MM.1S (cell line): ENCODE data around the gene ARL15.
"Not testable (repeated sequence)": the region's sequence is repeated elsewhere in the genome, so short reads cannot be mapped to it uniquely, and the experiment has no call there.

Experiments
- DNase-seq: peaks from one replicate; pipeline ENCODE4 v3.0.0-alpha.2; 2015
- H2AFZ ChIP-seq: fragments of 300-600 bp; sonication (generic); 2 replicates; pipeline ENCODE4 v1.6.0; 2016; ENCODE audit warnings: antibody characterized with exemption, low read length
- H3F3A ChIP-seq: fragments of 300-600 bp; sonication (generic); 2 replicates; pipeline ENCODE4 v1.6.1; 2016; ENCODE audit warnings: mild to moderate bottlenecking, antibody characterized with exemption, low read length, moderate library complexity, mixed read lengths; ENCODE audit not compliant: insufficient read depth
- H3K27ac ChIP-seq: fragments of 300-600 bp; sonication (generic); 2 replicates; pipeline ENCODE4 v1.5.1; 2016; ENCODE audit warnings: mild to moderate bottlenecking, low read length
- H3K27me3 ChIP-seq: fragments of 300-600 bp; sonication (generic); replicated peaks from 2 replicates; pipeline ENCODE4 v1.6.0; 2016; ENCODE audit warnings: low read length; ENCODE audit not compliant: insufficient read depth
- H3K36me3 ChIP-seq: fragments of 300-600 bp; sonication (generic); replicated peaks from 2 replicates; pipeline ENCODE4 v1.6.1; 2016; ENCODE audit warnings: mild to moderate bottlenecking, low read length, mixed read lengths; ENCODE audit not compliant: insufficient read depth
- H3K4me1 ChIP-seq: fragments of 300-600 bp; sonication (generic); 2 replicates; pipeline ENCODE4 v1.6.1; 2016; ENCODE audit warnings: low read length, mixed read lengths
- H3K4me2 ChIP-seq: fragments of 300-600 bp; sonication (generic); 2 replicates; pipeline ENCODE4 v1.6.0; 2016; ENCODE audit warnings: low read depth, low read length
- H3K4me3 ChIP-seq: fragments of 300-600 bp; sonication (generic); 2 replicates; pipeline ENCODE4 v1.5.1; 2016; ENCODE audit warnings: low read length, mixed read lengths
- H3K79me2 ChIP-seq: fragments of 300-600 bp; sonication (generic); 2 replicates; pipeline ENCODE4 v1.6.1; 2016; ENCODE audit warnings: mixed run types, low read length, mixed read lengths
- H3K9ac ChIP-seq: fragments of 300-600 bp; sonication (generic); 2 replicates; pipeline ENCODE4 v1.6.1; 2016; ENCODE audit warnings: low read length, mixed read lengths
- H3K9me2 ChIP-seq: fragments of 300-600 bp; sonication (generic); replicated peaks from 2 replicates; pipeline ENCODE4 v1.6.1; 2016; ENCODE audit warnings: mild to moderate bottlenecking, low read length, mixed read lengths; ENCODE audit not compliant: insufficient read depth
- H3K9me3 ChIP-seq: fragments of 300-600 bp; sonication (generic); replicated peaks from 2 replicates; pipeline ENCODE4 v1.6.1; 2016; ENCODE audit warnings: mild to moderate bottlenecking, low read length, mixed read lengths; ENCODE audit not compliant: insufficient read depth
- H4K20me1 ChIP-seq: fragments of 300-600 bp; sonication (generic); 2 replicates; pipeline ENCODE4 v1.6.1; 2016; ENCODE audit warnings: mild to moderate bottlenecking, low read length, moderate library complexity, mixed read lengths; ENCODE audit not compliant: insufficient read depth
- EZH2 ChIP-seq: fragments of 300-600 bp; sonication (generic); optimal IDR thresholded peaks from 2 replicates; pipeline ENCODE3; 2017; ENCODE audit warnings: low read depth, mild to moderate bottlenecking, antibody characterized with exemption, low read length, mixed read lengths
- EZH2phosphoT487 ChIP-seq: fragments of 300-600 bp; sonication (generic); IDR thresholded peaks from 2 replicates; pipeline ENCODE4 v1.6.1; 2018; ENCODE audit warnings: antibody characterized with exemption, low read length
- TF ChIP-seq, protein P1 (sequence below): fragments of 300-600 bp; sonication (generic); IDR thresholded peaks from 2 replicates; pipeline ENCODE4 v1.5.1; 2016; ENCODE audit warnings: antibody characterized with exemption, low read length, mixed read lengths

Gene ARL15

GRCh38 chr5:54062958-54063357, 247.4 kb downstream of the ARL15 start:
- no peaks in the 10 kb centered on the region for H3K4me1 ChIP-seq
- H3K9me2 ChIP-seq = no peaks in the 10 kb centered on the region
- no peaks in the 10 kb centered on the region for H3F3A ChIP-seq
- no peaks in the 10 kb centered on the region for H3K9me3 ChIP-seq
- TF ChIP-seq EZH2 (no peak), EZH2phosphoT487 (no peak)
- TF ChIP-seq, protein P1, sequence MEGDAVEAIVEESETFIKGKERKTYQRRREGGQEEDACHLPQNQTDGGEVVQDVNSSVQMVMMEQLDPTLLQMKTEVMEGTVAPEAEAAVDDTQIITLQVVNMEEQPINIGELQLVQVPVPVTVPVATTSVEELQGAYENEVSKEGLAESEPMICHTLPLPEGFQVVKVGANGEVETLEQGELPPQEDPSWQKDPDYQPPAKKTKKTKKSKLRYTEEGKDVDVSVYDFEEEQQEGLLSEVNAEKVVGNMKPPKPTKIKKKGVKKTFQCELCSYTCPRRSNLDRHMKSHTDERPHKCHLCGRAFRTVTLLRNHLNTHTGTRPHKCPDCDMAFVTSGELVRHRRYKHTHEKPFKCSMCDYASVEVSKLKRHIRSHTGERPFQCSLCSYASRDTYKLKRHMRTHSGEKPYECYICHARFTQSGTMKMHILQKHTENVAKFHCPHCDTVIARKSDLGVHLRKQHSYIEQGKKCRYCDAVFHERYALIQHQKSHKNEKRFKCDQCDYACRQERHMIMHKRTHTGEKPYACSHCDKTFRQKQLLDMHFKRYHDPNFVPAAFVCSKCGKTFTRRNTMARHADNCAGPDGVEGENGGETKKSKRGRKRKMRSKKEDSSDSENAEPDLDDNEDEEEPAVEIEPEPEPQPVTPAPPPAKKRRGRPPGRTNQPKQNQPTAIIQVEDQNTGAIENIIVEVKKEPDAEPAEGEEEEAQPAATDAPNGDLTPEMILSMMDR = no peak
- H3K27me3 ChIP-seq = no peaks in the 10 kb centered on the region
- no peak for DNase-seq
- H3K4me2 ChIP-seq = no peak overlapping the region
- no peaks in the 10 kb centered on the region for H4K20me1 ChIP-seq
- no peak overlapping the region for H3K9ac ChIP-seq
- H3K36me3 ChIP-seq = no peaks in the 10 kb centered on the region
- no peak overlapping the region for H3K4me3 ChIP-seq
- no peak overlapping the region for H2AFZ ChIP-seq
- no peaks in the 10 kb centered on the region for H3K79me2 ChIP-seq
- no peak overlapping the region for H3K27ac ChIP-seq

- H3K36me3 ChIP-seq, H3F3A ChIP-seq, H3K9me2 ChIP-seq, DNase-seq, H3K4me2 ChIP-seq, H3K9me3 ChIP-seq, H2AFZ ChIP-seq, H4K20me1 ChIP-seq, H3K79me2 ChIP-seq, H3K27me3 ChIP-seq, H3K27ac ChIP-seq, H3K4me3 ChIP-seq, H3K4me1 ChIP-seq, H3K9ac ChIP-seq: not testable (repeated sequence)
These were observed 249.5 kb downstream of the ARL15 start for GRCh38 chr5:54060919-54061318.

DNA sequence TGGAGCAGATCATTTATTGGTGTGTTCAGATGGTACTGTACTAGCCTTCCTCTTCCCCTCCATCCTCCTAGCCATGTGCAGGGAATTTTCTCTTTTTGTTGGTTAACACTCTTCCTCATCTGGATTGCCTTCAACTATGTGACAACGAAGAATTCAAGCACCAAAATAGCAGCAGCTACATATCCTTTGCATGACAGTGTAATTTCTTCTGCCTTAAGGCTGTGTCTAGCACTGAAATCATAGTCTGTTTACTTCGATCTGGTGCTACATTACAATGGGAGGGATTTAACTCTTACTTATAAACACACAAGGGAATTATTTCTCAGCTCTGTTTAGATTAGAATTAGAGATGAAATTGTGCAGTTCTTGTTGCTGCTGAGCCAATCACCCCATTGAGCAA, 260.4 kb downstream of the ARL15 start:
- DNase-seq = no peak
- H3K79me2 ChIP-seq = no peaks in the 10 kb centered on the region
- no peaks in the 10 kb centered on the region for H3K9me2 ChIP-seq
- no peak overlapping the region for H2AFZ ChIP-seq
- no peak overlapping the region for H3K4me3 ChIP-seq
- no peaks in the 10 kb centered on the region for H3K27me3 ChIP-seq
- no peak overlapping the region for H3K4me2 ChIP-seq
- H3K36me3 ChIP-seq = no peaks in the 10 kb centered on the region
- H3K9ac ChIP-seq = no peak overlapping the region
- no peaks in the 10 kb centered on the region for H3K9me3 ChIP-seq
- H4K20me1 ChIP-seq = no peaks in the 10 kb centered on the region
- H3K27ac ChIP-seq = no peak overlapping the region
- H3K4me1 ChIP-seq = no peaks in the 10 kb centered on the region
- no peak for TF ChIP-seq EZH2phosphoT487
- TF ChIP-seq, protein P1 = no peak
- no peak for TF ChIP-seq EZH2
- H3F3A ChIP-seq = no peaks in the 10 kb centered on the region

DNA sequence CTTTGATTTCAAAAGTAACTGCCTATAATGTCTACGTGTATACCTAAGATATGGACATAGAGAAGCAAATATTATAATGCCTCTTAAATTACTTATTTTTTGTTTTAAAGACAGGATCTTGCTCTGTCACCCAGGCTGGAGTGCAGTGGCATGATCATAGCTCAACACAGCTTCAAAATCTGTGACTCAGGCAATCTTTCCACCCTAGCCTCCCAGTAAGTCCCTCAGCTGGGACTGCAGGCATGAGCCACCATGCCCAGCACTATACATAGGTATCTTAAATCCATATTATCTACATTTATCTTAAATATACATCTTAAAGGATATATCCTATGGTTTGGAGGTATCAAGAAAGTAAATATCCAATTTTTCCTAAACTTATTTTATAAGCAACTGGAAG, 261.2 kb downstream of the ARL15 start:
- DNase-seq = no peak
- H3K79me2 ChIP-seq = no peaks in the 10 kb centered on the region
- H3K36me3 ChIP-seq = no peaks in the 10 kb centered on the region
- no peak overlapping the region for H2AFZ ChIP-seq
- no peak overlapping the region for H3K27ac ChIP-seq
- no peak overlapping the region for H3K4me3 ChIP-seq
- no peaks in the 10 kb centered on the region for H4K20me1 ChIP-seq
- no peaks in the 10 kb centered on the region for H3F3A ChIP-seq
- H3K9me3 ChIP-seq = no peaks in the 10 kb centered on the region
- TF ChIP-seq EZH2phosphoT487 (no peak), EZH2 (no peak)
- TF ChIP-seq, protein P1 = no peak
- no peaks in the 10 kb centered on the region for H3K27me3 ChIP-seq
- H3K9ac ChIP-seq = no peak overlapping the region
- H3K4me2 ChIP-seq = no peak overlapping the region
- no peaks in the 10 kb centered on the region for H3K9me2 ChIP-seq
- H3K4me1 ChIP-seq = no peaks in the 10 kb centered on the region
